HepG2 (cell line): ENCODE data around the gene NAPB. TPM values are rescaled to one million over a fixed set of nuclear protein-coding genes. Genes with fewer than 3 reads are reported as not detected.

Experiments
- AHR ChIP-seq: IDR thresholded peaks from 2 replicates; pipeline ENCODE4 v1.6.1; 2018; ENCODE audit warnings: missing genetic modification reagents, missing compliant biosample characterization
- CSRNP2 ChIP-seq: sonication (generic); formaldehyde crosslinking; conservative IDR thresholded peaks from 2 replicates; pipeline ENCODE4 v1.8.0; 2022; ENCODE audit warnings: low read depth, missing genetic modification reagents
- FOXC1 ChIP-seq: sonication (generic); formaldehyde crosslinking; IDR thresholded peaks from 2 replicates; pipeline ENCODE4 v1.8.0; 2022; ENCODE audit warnings: mild to moderate bottlenecking, missing genetic modification reagents, borderline replicate concordance
- KAT7 ChIP-seq: IDR thresholded peaks from 2 replicates; pipeline ENCODE4 v1.6.1; 2018; ENCODE audit warnings: borderline replicate concordance, missing compliant biosample characterization
- POLR2G ChIP-seq: fragments of 200-400 bp; formaldehyde crosslinking; IDR thresholded peaks from 2 replicates; pipeline ENCODE4 v1.6.1; 2018; ENCODE audit warnings: mild to moderate bottlenecking, low read depth, low read length, moderate library complexity
- SMAD9 ChIP-seq: sonication (generic); formaldehyde crosslinking; IDR thresholded peaks from 2 replicates; pipeline ENCODE4 v1.5.1; 2020; ENCODE audit warnings: mild to moderate bottlenecking, missing genetic modification reagents
- ZBTB10 ChIP-seq: sonication (generic); formaldehyde crosslinking; IDR thresholded peaks from 2 replicates; pipeline ENCODE4 v1.4.0; 2020; ENCODE audit warnings: missing genetic modification reagents, borderline replicate concordance
- ZBTB7A ChIP-seq: sonication (generic); formaldehyde crosslinking; IDR thresholded peaks from 2 replicates; pipeline ENCODE4 v1.8.0; 2022; ENCODE audit warnings: mild to moderate bottlenecking, missing genetic modification reagents
- ZC3H4 ChIP-seq: sonication (generic); formaldehyde crosslinking; IDR thresholded peaks from 2 replicates; pipeline ENCODE4 v1.4.0; 2020; ENCODE audit warnings: missing genetic modification reagents, borderline replicate concordance
- ZNF136 ChIP-seq: sonication (generic); formaldehyde crosslinking; IDR thresholded peaks from 2 replicates; pipeline ENCODE4 v1.8.1; 2022; ENCODE audit warnings: low read depth, mild to moderate bottlenecking, moderate library complexity, missing genetic modification reagents
- ZNF17 ChIP-seq: sonication (generic); formaldehyde crosslinking; IDR thresholded peaks from 2 replicates; pipeline ENCODE4 v1.5.0; 2020; ENCODE audit warnings: mild to moderate bottlenecking, missing genetic modification reagents
- ZNF292 ChIP-seq: sonication (generic); formaldehyde crosslinking; IDR thresholded peaks from 2 replicates; pipeline ENCODE4 v1.8.1; 2022; ENCODE audit warnings: mild to moderate bottlenecking, low read depth, missing genetic modification reagents, borderline replicate concordance
- ZNF33A ChIP-seq: sonication (generic); formaldehyde crosslinking; IDR thresholded peaks from 2 replicates; pipeline ENCODE4 v1.5.1; 2020; ENCODE audit warnings: missing genetic modification reagents, mild to moderate bottlenecking, moderate library complexity, borderline replicate concordance
- ZNF510 ChIP-seq: sonication (generic); formaldehyde crosslinking; IDR thresholded peaks from 2 replicates; pipeline ENCODE4 v1.4.0; 2020; ENCODE audit warnings: low read depth, mild to moderate bottlenecking, missing genetic modification reagents
- ZNF549 ChIP-seq: sonication (generic); formaldehyde crosslinking; IDR thresholded peaks from 2 replicates; pipeline ENCODE4 v1.5.0; 2020; ENCODE audit warnings: missing genetic modification reagents
- ZNF550 ChIP-seq: sonication (generic); formaldehyde crosslinking; IDR thresholded peaks from 2 replicates; pipeline ENCODE4 v1.4.0; 2020; ENCODE audit warnings: mild to moderate bottlenecking, missing genetic modification reagents, borderline replicate concordance
- ZNF646 ChIP-seq: sonication (generic); formaldehyde crosslinking; IDR thresholded peaks from 2 replicates; pipeline ENCODE4 v1.9.0; 2021; ENCODE audit warnings: mild to moderate bottlenecking, missing genetic modification reagents
- ZZZ3 ChIP-seq: sonication (generic); formaldehyde crosslinking; IDR thresholded peaks from 2 replicates; pipeline ENCODE4 v1.4.0; 2020; ENCODE audit warnings: missing genetic modification reagents, mild to moderate bottlenecking, borderline replicate concordance
- polyA plus RNA-seq, 8 experiments: library from polyadenylated mRNA; depleted of rRNA in 3 of 8; stranded (reverse) in 7 of 8; unstranded in 1 of 8; fragments of >200 nt; fragmentation: Illumina TruSeq in 4 of 8; extraction: Trizol in 4 of 8; gene quantifications; 2 replicates each; pipeline versions ENCODE4 v1.2.1 to v1.2.3, GENCODE V29; 2011 to 2016; ENCODE audit warnings: low read depth in 4 of 8, missing spikeins in 1 of 8, mixed read lengths in 1 of 8; ENCODE audit not compliant: insufficient read depth in 1 of 8
- total RNA-seq, 5 experiments: library from RNA; depleted of rRNA; stranded (reverse); fragments of >200 nt; fragmentation: Illumina TruSeq; extraction: Trizol; gene quantifications; 2 replicates each; pipeline ENCODE4 v1.2.3, GENCODE V29; 2016; ENCODE audit warnings: low read depth in 1 of 5

The NAPB gene
- total and polyA plus RNA-seq, 2 of the 13 experiments (the other 11 are each of a cell fraction or from before 2014, with no cell fraction given) = 15.2 to 16.1 TPM

- peak; percentile 57; the same call in 1 of the 2 replicates for TF ChIP-seq ZC3H4 (CRISPR knock-in tag)
- TF ChIP-seq ZNF549 (CRISPR knock-in tag) = no peak
- TF ChIP-seq CSRNP2 = no peak
- no peak for TF ChIP-seq ZNF136 (CRISPR knock-in tag)
- no peak for TF ChIP-seq ZZZ3 (CRISPR knock-in tag)
- peak; percentile 38; the same call in 1 of the 2 replicates for TF ChIP-seq ZBTB7A (CRISPR knock-in tag)
- no peak for TF ChIP-seq POLR2G
- no peak for TF ChIP-seq ZNF33A (CRISPR knock-in tag)
- peak; percentile 25; the same call in 1 of the 2 replicates for TF ChIP-seq KAT7 (CRISPR knock-in tag)
- TF ChIP-seq ZNF550 = no peak
- TF ChIP-seq ZNF646 (CRISPR knock-in tag) = no peak
- peak; percentile 61; the same call in 1 of the 2 replicates for TF ChIP-seq SMAD9 (CRISPR knock-in tag)
- no peak for TF ChIP-seq ZNF510 (CRISPR knock-in tag)
- TF ChIP-seq ZBTB10 (CRISPR knock-in tag) = peak; percentile 72; the same call in 1 of the 2 replicates
- peak; percentile 97 for TF ChIP-seq ZNF292 (CRISPR knock-in tag)
- TF ChIP-seq ZNF17 = 0 out of 2 replicates have a peak, but pooled peaks have one; percentile 36
- TF ChIP-seq AHR = no peak
- TF ChIP-seq FOXC1 (CRISPR knock-in tag) = no peak
Observed at GRCh38 chr20:23435626-23436539, 14.6 kb upstream of the NAPB start (continued).
